Naive thymus-derived CD4-positive, alpha-beta T cell (primary cell): ENCODE data around the gene IGHMBP2. TPM values are rescaled to one million over a fixed set of nuclear protein-coding genes. Genes with fewer than 3 reads are reported as not detected.
A peak's percentile ranks its signal among the peaks of the same experiment; 100 is the strongest.

Experiments
- ATAC-seq: fragments of 150-1000 bp; cut with Tn5 transposase; 2 replicates; pipeline ENCODE4 v1.10.0; 2021; ENCODE audit warnings: mild to moderate bottlenecking, moderate library complexity
- CTCF ChIA-PET: fragments of 350-600 bp; sonication (Branson Sonifier 250); formaldehyde crosslinking; loops from one replicate; lab custom pipeline; 2021; ENCODE audit warnings: antibody characterized with exemption; lab: Charles Lee
- POLR2A ChIA-PET: fragments of 350-600 bp; sonication (Branson Sonifier 250); formaldehyde crosslinking; loops from one replicate; lab custom pipeline; 2021; ENCODE audit warnings: antibody characterized with exemption, inconsistent platforms; lab: Charles Lee
- DNase-seq, 9 donors: peaks; one replicate each; pipeline versions ENCODE4 v3.0.0 to v3.0.0-alpha.2; 2020 to 2022; ENCODE audit warnings: mixed read lengths in 1 of 9
- H3K27ac ChIP-seq: one replicate; pipeline ENCODE4 v1.7.0; 2013; ENCODE audit warnings: mild to moderate bottlenecking, low read depth, low read length, moderate library complexity
- H3K27me3 ChIP-seq, 2 donors: one replicate each; pipeline ENCODE4 v1.7.0; 2013; ENCODE audit warnings: low read length in 2 of 2, mild to moderate bottlenecking in 2 of 2, moderate library complexity in 2 of 2; ENCODE audit not compliant: control insufficient read depth in 2 of 2, insufficient read depth in 2 of 2
- H3K36me3 ChIP-seq, 3 experiments: 1 replicate in 2 of 3; 2 replicates in 1 of 3; pipeline ENCODE4 v1.7.0; 2013; ENCODE audit warnings: low read length in 3 of 3, mild to moderate bottlenecking in 3 of 3, moderate library complexity in 1 of 3; ENCODE audit not compliant: insufficient read depth in 3 of 3, control insufficient read depth in 2 of 3
- H3K4me1 ChIP-seq, 2 donors: one replicate each; pipeline ENCODE4 v1.7.0; 2013; ENCODE audit warnings: low read length in 2 of 2, mild to moderate bottlenecking in 2 of 2, moderate library complexity in 1 of 2; ENCODE audit not compliant: control insufficient read depth in 2 of 2, insufficient read depth in 2 of 2
- H3K4me3 ChIP-seq: 2 replicates; pipeline ENCODE4 v1.7.0; 2013; ENCODE audit warnings: mild to moderate bottlenecking, low read length
- H3K9me3 ChIP-seq, 3 experiments: 1 replicate in 2 of 3; 2 replicates in 1 of 3; pipeline ENCODE4 v1.7.0; 2013; ENCODE audit warnings: low read length in 3 of 3; ENCODE audit not compliant: control insufficient read depth in 2 of 3
- H3K27ac Mint-ChIP-seq, 9 donors: one replicate each; pipeline ENCODE4 v1.8.0; 2020 to 2022; ENCODE audit warnings: mixed read lengths in 9 of 9, mild to moderate bottlenecking in 8 of 9, moderate library complexity in 5 of 9, inconsistent platforms in 2 of 9
- H3K27me3 Mint-ChIP-seq, 5 donors: one replicate each; pipeline ENCODE4 v1.8.0; 2021 to 2022; ENCODE audit warnings: mixed read lengths in 5 of 5, mild to moderate bottlenecking in 1 of 5
- H3K36me3 Mint-ChIP-seq, 5 donors: one replicate each; pipeline ENCODE4 v1.8.0; 2020 to 2022; ENCODE audit warnings: mixed read lengths in 5 of 5, mild to moderate bottlenecking in 3 of 5, inconsistent platforms in 1 of 5
- H3K4me1 Mint-ChIP-seq, 7 donors: one replicate each; pipeline ENCODE4 v1.8.0; 2020 to 2022; ENCODE audit warnings: mixed read lengths in 7 of 7, mild to moderate bottlenecking in 3 of 7, inconsistent platforms in 1 of 7
- H3K4me3 Mint-ChIP-seq, 10 donors: one replicate each; pipeline ENCODE4 v1.8.0; 2020 to 2022; ENCODE audit warnings: mild to moderate bottlenecking in 10 of 10, mixed read lengths in 10 of 10, moderate library complexity in 6 of 10, inconsistent platforms in 2 of 10
- H3K9me3 Mint-ChIP-seq, 11 donors: one replicate each; pipeline ENCODE4 v1.8.0; 2020 to 2022; ENCODE audit warnings: mixed read lengths in 11 of 11, mild to moderate bottlenecking in 4 of 11, inconsistent platforms in 1 of 11, moderate library complexity in 1 of 11
- intact Hi-C, 2 donors: fragments of 100-400 bp; cut with micrococcal nuclease; formaldehyde crosslinking; loops; one replicate each; pipeline ENCODE4 v1.15.1; 2023
- polyA plus RNA-seq, 2 donors: library from polyadenylated mRNA; unstranded; fragments of 300-500 nt; fragmentation: Illumina TruSeq; gene quantifications; one replicate each; pipeline ENCODE4 v1.2.3, GENCODE V29; 2021
- total RNA-seq, 6 experiments: library from RNA in 5 of 6; stranded (reverse) in 5 of 6; gene quantifications; 1 replicate in 5 of 6; 2 replicates in 1 of 6; pipeline ENCODE4 v1.2.3 and lab custom pipeline; 2021 to 2026

The IGHMBP2 gene
- total and polyA plus RNA-seq, 7 experiments from 2014 or later = 4.4 to 41.4 (median 32.2) TPM

GRCh38 chr11:68859123-68859522 lies 44.6 kb upstream of the IGHMBP2 start:
- peaks cover 0 to 8% (median 5%) of the 10 kb centered on the region in 7 donors for H3K4me1 Mint-ChIP-seq
- H3K4me3 ChIP-seq = no peak overlapping the region
- H3K27ac ChIP-seq = no peak overlapping the region
- H3K27me3 Mint-ChIP-seq = peaks cover under 1 to 34% (median 3%) of the 10 kb centered on the region in 5 donors
- ATAC-seq = no peak
- H3K4me1 ChIP-seq = peaks cover 4% of the 10 kb centered on the region in 2 donors
- POLR2A ChIA-PET = no interaction called here
- peaks cover 0 to 11% (median 4%) of the 10 kb centered on the region in 11 donors for H3K9me3 Mint-ChIP-seq
- H3K9me3 ChIP-seq = no peaks in the 10 kb centered on the region
- H3K4me3 Mint-ChIP-seq = no peak overlapping the region
- no peak overlapping the region for H3K27ac Mint-ChIP-seq
- no peaks in the 10 kb centered on the region for H3K36me3 ChIP-seq
- no peak for DNase-seq
- H3K27me3 ChIP-seq = peaks cover 0 to 2% of the 10 kb centered on the region in 2 donors
- CTCF ChIA-PET = no interaction called here
- H3K36me3 Mint-ChIP-seq = peaks cover 0 to 18% (median 8%) of the 10 kb centered on the region in 5 donors
- intact Hi-C loops = no loop called here

GRCh38 chr11:68862421-68862820 lies 41.3 kb upstream of the IGHMBP2 start:
- DNase-seq = no peak
- H3K4me1 ChIP-seq = no peaks in the 10 kb centered on the region
- CTCF ChIA-PET = no interaction called here
- Mint-ChIP-seq H3K27ac (no peak overlapping the region), H3K9me3 (peaks cover 0 to 12% (median 4%) of the 10 kb centered on the region in 11 donors), H3K36me3 (peaks cover 0 to 20% (median 12%) of the 10 kb centered on the region in 5 donors), H3K4me3 (no peak overlapping the region), H3K4me1 (no peaks in the 10 kb centered on the region), H3K27me3 (peaks cover 0 to 9% (median 0%) of the 10 kb centered on the region in 5 donors)
- no peak overlapping the region for H3K27ac ChIP-seq
- ATAC-seq = no peak
- intact Hi-C loops = no loop called here
- no peaks in the 10 kb centered on the region for H3K27me3 ChIP-seq
- H3K9me3 ChIP-seq = no peaks in the 10 kb centered on the region
- POLR2A ChIA-PET = no interaction called here
- H3K36me3 ChIP-seq = no peaks in the 10 kb centered on the region
- no peak overlapping the region for H3K4me3 ChIP-seq

GRCh38 chr11:68863553-68864265 lies 40.0 kb upstream of the IGHMBP2 start:
- Histone ChIP-seq H3K27me3 (no peaks in the 10 kb centered on the region), H3K4me1 (no peaks in the 10 kb centered on the region), H3K27ac (no peak overlapping the region), H3K4me3 (no peak overlapping the region), H3K36me3 (no peaks in the 10 kb centered on the region), H3K9me3 (no peaks in the 10 kb centered on the region)
- Mint-ChIP-seq H3K36me3 (peaks cover 0 to 23% (median 12%) of the 10 kb centered on the region in 5 donors), H3K27ac (no peak overlapping the region), H3K9me3 (peaks cover 0 to 12% (median 4%) of the 10 kb centered on the region in 11 donors), H3K27me3 (peaks cover 3 to 11% (median 4%) of the 10 kb centered on the region in 5 donors), H3K4me3 (no peak overlapping the region), H3K4me1 (peaks cover 0 to 4% (median 0%) of the 10 kb centered on the region in 7 donors)
- intact Hi-C loops = no loop called here
- no peak for DNase-seq
- ChIA-PET POLR2A (no interaction called here), CTCF (no interaction called here)
- no peak for ATAC-seq

GRCh38 chr11:68865241-68865640 lies 38.5 kb upstream of the IGHMBP2 start:
- H3K36me3 ChIP-seq = no peaks in the 10 kb centered on the region
- ATAC-seq = no peak
- Mint-ChIP-seq H3K36me3 (peaks cover 0 to 20% (median 12%) of the 10 kb centered on the region in 5 donors), H3K4me1 (peaks cover 9 to 19% (median 11%) of the 10 kb centered on the region in 7 donors), H3K27ac (no peak overlapping the region), H3K27me3 (peaks cover 12 to 27% (median 17%) of the 10 kb centered on the region in 5 donors), H3K9me3 (peaks cover 0 to 12% (median 4%) of the 10 kb centered on the region in 11 donors), H3K4me3 (no peak overlapping the region)
- H3K4me1 ChIP-seq = no peaks in the 10 kb centered on the region
- no peaks in the 10 kb centered on the region for H3K27me3 ChIP-seq
- no peaks in the 10 kb centered on the region for H3K9me3 ChIP-seq
- intact Hi-C loops = no loop called here
- ChIA-PET POLR2A (no interaction called here), CTCF (no interaction called here)
- H3K27ac ChIP-seq = no peak overlapping the region
- DNase-seq = no peak
- no peak overlapping the region for H3K4me3 ChIP-seq

- no peak for DNase-seq
- Mint-ChIP-seq H3K4me1 (peaks cover 11 to 21% (median 13%) of the 10 kb centered on the region in 7 donors), H3K27ac (no peak overlapping the region), H3K27me3 (peaks cover 15 to 30% (median 23%) of the 10 kb centered on the region in 5 donors), H3K36me3 (peaks cover 0 to 20% (median 12%) of the 10 kb centered on the region in 5 donors), H3K4me3 (no peak overlapping the region), H3K9me3 (peaks cover 0 to 12% (median 4%) of the 10 kb centered on the region in 11 donors)
- Histone ChIP-seq H3K27me3 (no peaks in the 10 kb centered on the region), H3K4me1 (no peaks in the 10 kb centered on the region), H3K36me3 (no peaks in the 10 kb centered on the region), H3K4me3 (no peak overlapping the region), H3K9me3 (no peaks in the 10 kb centered on the region), H3K27ac (no peak overlapping the region)
- POLR2A ChIA-PET = interaction anchor here (0.8 kb wide), 1 partner anchor 36 kb away, joined by 3 read pairs; no protein-coding TSS in a partner anchor
- intact Hi-C loops = no loop called here
- CTCF ChIA-PET = no interaction called here
- ATAC-seq = no peak
Observed at GRCh38 chr11:68867066-68867465, 36.6 kb upstream of the IGHMBP2 start.

GRCh38 chr11:68868221-68868835 lies 35.4 kb upstream of the IGHMBP2 start:
- Mint-ChIP-seq H3K4me1 (peaks cover 11 to 21% (median 13%) of the 10 kb centered on the region in 7 donors), H3K27me3 (peaks cover 15 to 40% (median 23%) of the 10 kb centered on the region in 5 donors), H3K27ac (no peak overlapping the region), H3K4me3 (peak overlapping the region in 4 of 10 donors; percentile 1 to 76 (median 6)), H3K9me3 (peaks cover 0 to 9% (median 2%) of the 10 kb centered on the region in 11 donors), H3K36me3 (peaks cover 0 to 13% (median 9%) of the 10 kb centered on the region in 5 donors)
- intact Hi-C loops = no loop called here
- ChIA-PET POLR2A (interaction anchor here (0.8 kb wide), 1 partner anchor 35 kb away, joined by 3 read pairs; no protein-coding TSS in a partner anchor), CTCF (interaction anchor here (1.5 kb wide), 1 partner anchor 24 kb away, joined by 4 read pairs; no protein-coding TSS in a partner anchor)
- Histone ChIP-seq H3K9me3 (no peaks in the 10 kb centered on the region), H3K36me3 (no peaks in the 10 kb centered on the region), H3K27me3 (no peaks in the 10 kb centered on the region), H3K4me3 (no peak overlapping the region), H3K27ac (no peak overlapping the region), H3K4me1 (no peaks in the 10 kb centered on the region)
- ATAC-seq (no peak), DNase-seq (no peak)
